ENCODE results near the gene TRPC4AP. TPM values are rescaled to one million over a fixed set of nuclear protein-coding genes. Genes with fewer than 3 reads are reported as not detected.

TRPC4AP gene
- total RNA-seq: 10 to 100 TPM; 48.8 to 49.4 TPM

- no peaks in the 10 kb centered on the region for H3K9me3 Mint-ChIP-seq
- H3K27me3 Mint-ChIP-seq: no peaks in the 10 kb centered on the region
- peaks cover 21% of the 10 kb centered on the region for H3K36me3 Mint-ChIP-seq (ENCODE audit: low read depth)
- H3K4me3 Mint-ChIP-seq: peak within 1 kb of the TSS; percentile 86
- H3K27ac Mint-ChIP-seq: peak within 1 kb of the TSS; percentile 94
- ChIA-PET CTCF (interaction anchor here (0.6 to 1.7 kb wide), 7 partner anchors 9 to 223 kb away, joined by 3 to 6 read pairs (median 4); no protein-coding TSS in a partner anchor), POLR2A (no interaction called here)
- peaks cover 53% of the 10 kb centered on the region for H3K4me1 Mint-ChIP-seq
- peak; percentile 90 for DNase-seq
Measured at GRCh38 chr20:35092524-35093266, at the start of gene TRPC4AP. TRPC4AP (minus strand) TSS chr20:35092807; CDS start chr20:35092781, 26 bp downstream.

- POLR2A ChIA-PET: no interaction called here
- Mint-ChIP-seq H3K9me3 (no peaks in the 10 kb centered on the region), H3K27ac (no peak overlapping the region), H3K36me3 (ENCODE audit: low read depth) (peaks cover 25% of the 10 kb centered on the region), H3K27me3 (no peaks in the 10 kb centered on the region), H3K4me3 (no peak overlapping the region), H3K4me1 (no peaks in the 10 kb centered on the region)
- CTCF ChIA-PET: interaction anchor here (1.2 to 1.3 kb wide), 2 partner anchors 9 to 11 kb away, joined by 3 to 4 read pairs; partner anchors contain the start of gene EDEM2
- no peak for DNase-seq
Measured at GRCh38 chr20:35135867-35136586, 43.4 kb upstream of the TRPC4AP start.

DNA sequence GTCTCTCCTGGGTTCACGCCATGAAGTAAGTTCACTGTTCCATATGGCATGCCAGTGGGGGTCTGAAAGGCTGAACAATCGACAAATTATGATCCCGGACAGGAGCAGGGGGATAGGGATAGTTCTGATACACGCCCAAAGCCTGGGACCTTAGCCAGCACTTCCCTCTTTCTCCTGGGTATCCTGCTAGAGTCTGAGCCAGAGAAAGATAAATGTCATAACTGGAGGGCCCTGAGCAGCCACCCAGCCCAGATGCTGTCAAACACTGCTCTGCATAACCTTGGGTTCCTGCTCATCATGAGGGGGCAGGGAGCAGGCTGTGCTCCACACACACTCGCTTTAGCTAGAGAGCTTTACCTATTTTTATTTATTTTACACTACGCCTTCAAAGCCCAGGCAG is 42.3 kb upstream of the TRPC4AP start:
- H3K9me3 Mint-ChIP-seq: no peaks in the 10 kb centered on the region
- ChIA-PET POLR2A (no interaction called here), CTCF (no interaction called here)
- DNase-seq: no peak
- H3K4me3 Mint-ChIP-seq: no peak overlapping the region
- H3K27me3 Mint-ChIP-seq: no peaks in the 10 kb centered on the region
- no peak overlapping the region for H3K27ac Mint-ChIP-seq
- H3K36me3 Mint-ChIP-seq (ENCODE audit: low read depth): peaks cover 25% of the 10 kb centered on the region
- no peaks in the 10 kb centered on the region for H3K4me1 Mint-ChIP-seq

GRCh38 chr20:35134472-35134871 is 41.9 kb upstream of the TRPC4AP start:
- Mint-ChIP-seq H3K4me1 (no peaks in the 10 kb centered on the region), H3K27me3 (no peaks in the 10 kb centered on the region), H3K27ac (peak overlapping the region; percentile 79), H3K36me3 (ENCODE audit: low read depth) (peaks cover 25% of the 10 kb centered on the region), H3K9me3 (no peaks in the 10 kb centered on the region), H3K4me3 (no peak overlapping the region)
- no peak for DNase-seq
- ChIA-PET POLR2A (no interaction called here), CTCF (no interaction called here)

- Mint-ChIP-seq H3K4me1 (no peaks in the 10 kb centered on the region), H3K36me3 (ENCODE audit: low read depth) (peaks cover 25% of the 10 kb centered on the region), H3K4me3 (no peak overlapping the region), H3K27me3 (no peaks in the 10 kb centered on the region), H3K27ac (no peak overlapping the region), H3K9me3 (no peaks in the 10 kb centered on the region)
- POLR2A ChIA-PET: no interaction called here
- DNase-seq: no peak
- CTCF ChIA-PET: interaction anchor here (0.6 kb wide), 1 partner anchor 123 kb away, joined by 3 read pairs; no protein-coding TSS in a partner anchor
Measured at GRCh38 chr20:35133735-35134134, 41.1 kb upstream of the TRPC4AP start.

DNA sequence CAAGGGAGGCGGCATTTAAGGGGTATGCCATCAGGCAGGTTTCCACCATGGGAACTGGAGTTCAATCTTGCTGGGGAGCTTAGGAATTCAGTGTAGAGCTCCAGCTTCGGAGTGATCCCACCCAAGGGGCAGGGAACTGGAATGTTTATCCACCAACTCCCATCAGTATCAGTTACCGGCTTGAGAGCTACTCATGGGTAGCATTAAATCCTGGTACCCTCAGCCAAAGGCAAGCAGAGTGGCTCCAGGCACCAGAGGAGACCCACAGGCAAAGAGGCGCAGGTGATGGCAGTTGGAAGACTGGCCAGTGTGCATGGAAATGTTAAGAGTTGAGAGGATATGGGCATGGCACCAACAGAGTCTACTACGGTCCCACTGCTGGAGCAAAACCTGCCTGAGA is 40.4 kb upstream of the TRPC4AP start:
- ChIA-PET CTCF (no interaction called here), POLR2A (no interaction called here)
- H3K27ac Mint-ChIP-seq: no peak overlapping the region
- no peak for DNase-seq
- no peaks in the 10 kb centered on the region for H3K4me1 Mint-ChIP-seq
- H3K4me3 Mint-ChIP-seq: no peak overlapping the region
- H3K36me3 Mint-ChIP-seq (ENCODE audit: low read depth): peaks cover 23% of the 10 kb centered on the region
- H3K9me3 Mint-ChIP-seq: no peaks in the 10 kb centered on the region
- no peaks in the 10 kb centered on the region for H3K27me3 Mint-ChIP-seq

- Mint-ChIP-seq H3K36me3 (ENCODE audit: low read depth) (peaks cover 29% of the 10 kb centered on the region), H3K4me1 (no peaks in the 10 kb centered on the region), H3K9me3 (no peaks in the 10 kb centered on the region), H3K27me3 (no peaks in the 10 kb centered on the region), H3K4me3 (no peak overlapping the region), H3K27ac (no peak overlapping the region)
- CTCF ChIA-PET: interaction anchor here (0.6 kb wide), 1 partner anchor 25 kb away, joined by 3 read pairs; no protein-coding TSS in a partner anchor
- POLR2A ChIA-PET: interaction anchor here (0.6 kb wide), 1 partner anchor 37 kb away, joined by 14 read pairs; no protein-coding TSS in a partner anchor
- no peak for DNase-seq
Measured at GRCh38 chr20:35131934-35132333, 39.3 kb upstream of the TRPC4AP start.

DNA sequence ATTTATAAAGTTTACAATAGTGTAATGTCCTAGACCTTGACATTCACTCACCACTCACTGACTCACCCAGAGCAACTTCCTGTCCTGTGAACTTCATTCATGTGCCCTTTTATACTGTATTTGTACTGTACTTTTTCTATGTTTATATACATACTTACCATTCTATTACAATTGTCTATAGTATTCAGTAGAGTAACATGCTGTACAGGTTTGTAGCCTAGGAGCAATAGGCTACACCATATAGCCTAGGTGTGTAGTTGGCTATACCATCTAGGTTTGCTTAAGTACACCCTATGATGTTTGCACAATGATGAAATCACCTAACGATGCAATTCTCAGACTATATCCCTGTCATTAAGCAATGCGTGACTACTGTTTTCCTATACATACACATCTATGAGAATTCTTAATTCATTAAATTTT is 37.1 kb upstream of the TRPC4AP start:
- H3K27me3 Mint-ChIP-seq: no peaks in the 10 kb centered on the region
- H3K4me3 Mint-ChIP-seq: no peak overlapping the region
- DNase-seq: no peak
- ChIA-PET POLR2A (no interaction called here), CTCF (no interaction called here)
- H3K4me1 Mint-ChIP-seq: no peaks in the 10 kb centered on the region
- peaks cover 35% of the 10 kb centered on the region for H3K36me3 Mint-ChIP-seq (ENCODE audit: low read depth)
- H3K27ac Mint-ChIP-seq: no peak overlapping the region
- H3K9me3 Mint-ChIP-seq: no peaks in the 10 kb centered on the region

GRCh38 chr20:35125753-35126152 is 33.1 kb upstream of the TRPC4AP start:
- Mint-ChIP-seq H3K27ac (no peak overlapping the region), H3K4me3 (no peak overlapping the region), H3K36me3 (ENCODE audit: low read depth) (peaks cover 43% of the 10 kb centered on the region), H3K9me3 (no peaks in the 10 kb centered on the region), H3K27me3 (no peaks in the 10 kb centered on the region), H3K4me1 (no peaks in the 10 kb centered on the region)
- ChIA-PET CTCF (interaction anchor here (0.8 to 1.6 kb wide), 4 partner anchors 23 to 128 kb away, joined by 3 to 6 read pairs (median 4); no protein-coding TSS in a partner anchor), POLR2A (no interaction called here)
- no peak for DNase-seq

DNA sequence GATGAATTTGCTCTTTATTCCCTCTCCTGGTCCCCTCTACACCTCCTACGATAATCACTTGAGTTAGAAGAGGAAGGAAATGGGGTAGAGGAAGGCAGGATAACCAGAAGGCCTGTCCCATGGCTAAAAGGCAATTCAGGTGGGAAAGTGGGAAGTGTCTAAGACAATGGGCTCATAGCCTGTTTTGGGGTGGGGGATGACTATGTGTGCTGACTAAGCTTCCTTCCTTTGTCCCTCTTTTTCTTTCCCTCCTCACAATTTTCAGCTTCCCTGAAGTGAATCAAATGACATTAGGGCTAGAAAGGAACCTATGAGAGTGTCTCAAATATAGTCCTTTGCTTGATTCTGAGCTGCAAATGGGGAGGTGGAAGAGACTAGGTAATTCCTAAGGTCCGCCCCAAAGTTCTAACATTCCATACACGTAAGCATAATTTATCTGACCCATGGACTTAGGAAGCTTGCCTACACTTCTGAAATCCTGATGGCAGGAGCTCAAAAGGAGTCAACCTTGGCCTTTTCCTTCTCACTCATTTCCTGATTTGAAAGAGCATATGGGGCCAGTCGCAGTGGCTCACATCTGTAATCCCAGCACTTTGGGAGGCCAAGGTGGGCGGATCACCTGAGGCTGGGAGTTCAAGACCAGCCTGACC is 30.3 kb upstream of the TRPC4AP start:
- Mint-ChIP-seq H3K27me3 (no peaks in the 10 kb centered on the region), H3K4me3 (no peak overlapping the region), H3K36me3 (ENCODE audit: low read depth) (peaks cover 56% of the 10 kb centered on the region), H3K4me1 (no peaks in the 10 kb centered on the region), H3K9me3 (no peaks in the 10 kb centered on the region), H3K27ac (no peak overlapping the region)
- POLR2A ChIA-PET: no interaction called here
- DNase-seq: no peak
- CTCF ChIA-PET: interaction anchor here (0.5 to 1.2 kb wide), 2 partner anchors 22 to 121 kb away, joined by 3 read pairs; no protein-coding TSS in a partner anchor

- no peak for DNase-seq
- no peaks in the 10 kb centered on the region for H3K4me1 Mint-ChIP-seq
- no peak overlapping the region for H3K27ac Mint-ChIP-seq
- H3K9me3 Mint-ChIP-seq: no peaks in the 10 kb centered on the region
- CTCF ChIA-PET: interaction anchor here (0.6 kb wide), 1 partner anchor 27 kb away, joined by 5 read pairs; no protein-coding TSS in a partner anchor
- peaks cover 51% of the 10 kb centered on the region for H3K36me3 Mint-ChIP-seq (ENCODE audit: low read depth)
- no peaks in the 10 kb centered on the region for H3K27me3 Mint-ChIP-seq
- no peak overlapping the region for H3K4me3 Mint-ChIP-seq
- POLR2A ChIA-PET: no interaction called here
Measured at GRCh38 chr20:35121186-35121585, 28.6 kb upstream of the TRPC4AP start.

- CTCF ChIA-PET: interaction anchor here (0.6 to 1.0 kb wide), 2 partner anchors 27 to 100 kb away, joined by 3 to 4 read pairs; partner anchors contain the start of gene EDEM2
Measured at GRCh38 chr20:35120012-35120701, 27.6 kb upstream of the TRPC4AP start.

More at GRCh38 chr20:35120012-35120701, 27.6 kb upstream of the TRPC4AP start:
- no peak overlapping the region for H3K27ac Mint-ChIP-seq
- H3K36me3 Mint-ChIP-seq (ENCODE audit: low read depth): peaks cover 50% of the 10 kb centered on the region
- DNase-seq: no peak
- H3K4me1 Mint-ChIP-seq: no peaks in the 10 kb centered on the region
- H3K4me3 Mint-ChIP-seq: no peak overlapping the region
- H3K27me3 Mint-ChIP-seq: no peaks in the 10 kb centered on the region
- no peaks in the 10 kb centered on the region for H3K9me3 Mint-ChIP-seq
- POLR2A ChIA-PET: no interaction called here

Data from activated CD4-positive, alpha-beta T cell treated with anti-CD3 and anti-CD28 coated beads, Interleukin-2, amount 10 ng/mL, durations not matched to agents 7 days and 5 days (primary cell).